ENCODE results near the gene GPR35.

GPR35 gene

GRCh38 chr2:240589375-240589774, 35.9 kb upstream of the GPR35 start:
- FAIRE-seq, result no peak

GRCh38 chr2:240589850-240590525, 35.3 kb upstream of the GPR35 start:
- FAIRE-seq, result no peak

GRCh38 chr2:240590681-240591111, 34.6 kb upstream of the GPR35 start:
- no peak for FAIRE-seq

- no peak for FAIRE-seq
Observed at GRCh38 chr2:240591226-240591625, 34.1 kb upstream of the GPR35 start.

GRCh38 chr2:240591784-240592183, 33.5 kb upstream of the GPR35 start:
- no peak for FAIRE-seq

GRCh38 chr2:240593026-240593702, 32.1 kb upstream of the GPR35 start:
- FAIRE-seq, result no peak

GRCh38 chr2:240593703-240594451, 31.4 kb upstream of the GPR35 start:
- FAIRE-seq, result no peak

- no peak for FAIRE-seq
Observed at GRCh38 chr2:240594511-240595380, 30.5 kb upstream of the GPR35 start.

GRCh38 chr2:240595381-240596079, 29.8 kb upstream of the GPR35 start:
- no peak for FAIRE-seq

- FAIRE-seq, result no peak
Observed at GRCh38 chr2:240596080-240596460, 29.2 kb upstream of the GPR35 start.

- no peak for FAIRE-seq
Observed at GRCh38 chr2:240596491-240596931, 28.8 kb upstream of the GPR35 start.

GRCh38 chr2:240597054-240597418, 28.2 kb upstream of the GPR35 start:
- no peak for FAIRE-seq

GRCh38 chr2:240597419-240598181, 27.7 kb upstream of the GPR35 start:
- FAIRE-seq, result no peak

- FAIRE-seq, result no peak
Observed at GRCh38 chr2:240598311-240598911, 26.9 kb upstream of the GPR35 start.

- no peak for FAIRE-seq
Observed at GRCh38 chr2:240599141-240599583, 26.1 kb upstream of the GPR35 start.

GRCh38 chr2:240600451-240600961, 24.8 kb upstream of the GPR35 start:
- no peak for FAIRE-seq

GRCh38 chr2:240601061-240601830, 24.0 kb upstream of the GPR35 start:
- FAIRE-seq, result no peak

GRCh38 chr2:240601831-240602160, 23.5 kb upstream of the GPR35 start:
- no peak for FAIRE-seq

GRCh38 chr2:240602266-240603050, 22.8 kb upstream of the GPR35 start:
- FAIRE-seq, result no peak
